K562 (cell line): Measurements from ENCODE around the gene LRCH1. TPM values are rescaled to one million over a fixed set of nuclear protein-coding genes. Genes with fewer than 3 reads are reported as not detected.

Source experiments
- ATAC-seq: fragments of 200-7000 bp; cut with Tn5 transposase; 3 replicates; pipeline ENCODE4 v1.9.1; 2020; ENCODE audit warnings: moderate library complexity
- BruUV-seq: library from RNA; stranded (reverse); fragments of 400-500 nt; replicated peaks from 2 replicates; lab custom pipeline; 2021; lab: Mats Ljungman, UMichigan
- CTCF ChIA-PET: fragments of 300-600 bp; formaldehyde crosslinking; extraction: SDS; loops from one replicate; lab custom pipeline; 2021; ENCODE audit warnings: low intra/inter-chr PET ratio; lab: Yijun Ruan, JAX
- POLR2A ChIA-PET: fragments of 300-600, 350-650 bp; sonication (Branson Sonifier 250); formaldehyde crosslinking; extraction: SDS; loops from one replicate; lab custom pipeline; 2021; ENCODE audit warnings: antibody characterized with exemption, inconsistent platforms; lab: Yijun Ruan, JAX
- DNase-seq, 4 experiments: peaks; one replicate each; pipeline versions ENCODE4 v3.0.0 to v3.0.0-alpha.2; 2011 to 2018; ENCODE audit warnings: low spot score in 3 of 4, mixed read lengths in 3 of 4; ENCODE audit errors: extremely low read depth in 1 of 4
- FAIRE-seq: peaks from 2 replicates; lab custom pipeline; 2011; peaks lifted over from hg19 to GRCh38; lab: Jason Lieb, UNC
- H2AFZ ChIP-seq: 2 replicates; pipeline ENCODE4 v1.6.0; 2011; ENCODE audit warnings: low read depth, low read length, control low read depth, inconsistent platforms
- H3K27ac ChIP-seq: fragments of 200-600 bp; 3 replicates; pipeline ENCODE4 v1.8.0; 2011; ENCODE audit warnings: low read depth, mild to moderate bottlenecking, control low read depth, inconsistent platforms, low read length, moderate library complexity, mixed read lengths; ENCODE audit errors: extremely low read depth
- H3K27me3 ChIP-seq, 2 experiments: fragments of 300-600 bp in 1 of 2; 2 replicates in 1 of 2; 3 replicates in 1 of 2; pipeline versions ENCODE4 v1.6.0 to v1.8.0; 2011; ENCODE audit warnings: inconsistent platforms in 2 of 2, low read length in 2 of 2, mild to moderate bottlenecking in 1 of 2, mixed read lengths in 1 of 2, moderate library complexity in 1 of 2; ENCODE audit not compliant: control insufficient read depth in 2 of 2, insufficient read depth in 2 of 2
- H3K36me3 ChIP-seq: fragments of 300-600 bp; 3 replicates; pipeline ENCODE4 v1.8.0; 2011; ENCODE audit warnings: mild to moderate bottlenecking, low read length, inconsistent platforms; ENCODE audit not compliant: control insufficient read depth, insufficient read depth
- H3K4me1 ChIP-seq, 2 experiments: fragments of 200-600 bp in 1 of 2; replicated peaks in 1 of 2; 2 replicates in 1 of 2; 3 replicates in 1 of 2; pipeline versions ENCODE4 v1.5.1 to v1.8.0; 2011; ENCODE audit warnings: inconsistent platforms in 2 of 2, low read length in 2 of 2, mild to moderate bottlenecking in 1 of 2, mixed read lengths in 1 of 2, moderate library complexity in 1 of 2; ENCODE audit not compliant: control insufficient read depth in 2 of 2, insufficient read depth in 2 of 2
- H3K4me2 ChIP-seq: 2 replicates; pipeline ENCODE4 v1.6.1; 2011; ENCODE audit warnings: low read length, control low read depth, inconsistent platforms, mixed read lengths; ENCODE audit not compliant: insufficient read depth
- H3K4me3 ChIP-seq: fragments of 200-600 bp; sonication (generic), shearing (Covaris generic); 2 replicates; pipeline ENCODE4 v1.5.1; 2016; ENCODE audit warnings: control low read depth, inconsistent platforms
- H3K79me2 ChIP-seq: fragments of 200-600 bp; 3 replicates; pipeline ENCODE4 v1.8.0; 2011; ENCODE audit warnings: low read length, inconsistent platforms; ENCODE audit not compliant: control insufficient read depth, insufficient read depth
- H3K9ac ChIP-seq, 2 experiments: 2 replicates each; pipeline versions ENCODE4 v1.6.0 to v1.6.1; 2011; ENCODE audit warnings: low read depth in 2 of 2, low read length in 2 of 2, control low read depth in 1 of 2, inconsistent platforms in 1 of 2, mild to moderate bottlenecking in 1 of 2, mixed read lengths in 1 of 2; ENCODE audit not compliant: insufficient read depth in 1 of 2
- H3K9me1 ChIP-seq: one replicate; pipeline ENCODE4 v1.6.0; 2011; ENCODE audit warnings: inconsistent platforms, mild to moderate bottlenecking, low read length, moderate library complexity; ENCODE audit not compliant: control insufficient read depth, insufficient read depth
- H3K9me3 ChIP-seq: replicated peaks from 2 replicates; pipeline ENCODE4 v1.5.1; 2011; ENCODE audit warnings: low read depth, low read length, inconsistent platforms; ENCODE audit not compliant: control insufficient read depth, insufficient read depth
- H4K20me1 ChIP-seq: replicated peaks from 2 replicates; pipeline ENCODE4 v1.6.1; 2011; ENCODE audit warnings: low read length, inconsistent platforms, mixed read lengths; ENCODE audit not compliant: control insufficient read depth, insufficient read depth
- CBFA2T2 ChIP-seq: fragments of 450-650 bp; conservative IDR thresholded peaks from 2 replicates; pipeline ENCODE4 v1.6.1; 2017; ENCODE audit warnings: mild to moderate bottlenecking
- CEBPB ChIP-seq: fragments of 450-650 bp; IDR thresholded peaks from 2 replicates; pipeline ENCODE4 v1.6.1; 2016; ENCODE audit warnings: missing genetic modification characterization, missing compliant biosample characterization
- CHD2 ChIP-seq: IDR thresholded peaks from 2 replicates; pipeline ENCODE4 v1.6.1; 2011; ENCODE audit warnings: low read depth, low read length
- E2F1 ChIP-seq: sonication (generic); formaldehyde crosslinking; IDR thresholded peaks from 2 replicates; pipeline ENCODE4 v1.8.1; 2023; ENCODE audit warnings: mild to moderate bottlenecking, missing genetic modification reagents, moderate library complexity
- EP300 ChIP-seq: IDR thresholded peaks from 2 replicates; pipeline ENCODE4 v1.6.1; 2012; ENCODE audit warnings: low read length, improper control_type of control experiment
- HNRNPLL ChIP-seq: fragments of 200-400 bp; formaldehyde crosslinking; IDR thresholded peaks from 2 replicates; pipeline ENCODE4 v1.6.1; 2017; ENCODE audit warnings: low read length, low read depth, mild to moderate bottlenecking; ENCODE audit not compliant: poor library complexity, severe bottlenecking
- NUFIP1 ChIP-seq: fragments of 450-650 bp; IDR thresholded peaks from 2 replicates; pipeline ENCODE4 v1.6.1; 2018; ENCODE audit not compliant: partially characterized antibody
- PML ChIP-seq: IDR thresholded peaks from 2 replicates; pipeline ENCODE4 v1.6.1; 2012; ENCODE audit warnings: low read length, inconsistent platforms
- PTRF ChIP-seq: fragments of 450-650 bp; IDR thresholded peaks from 2 replicates; pipeline ENCODE4 v1.6.1; 2016; ENCODE audit warnings: mild to moderate bottlenecking, missing genetic modification characterization, missing compliant biosample characterization
- RNF219 ChIP-seq: fragments of 250-450 bp; sonication (Bioruptor Pico); IDR thresholded peaks from 2 replicates; pipeline ENCODE4 v1.5.0; 2022; ENCODE audit warnings: mild to moderate bottlenecking
- ZC3H8 ChIP-seq: fragments of 450-650 bp; IDR thresholded peaks from 2 replicates; pipeline ENCODE4 v1.6.1; 2017
- WGBS: fragments of 100-300 bp; shearing (Covaris generic); methylation state at CpG from one replicate; pipeline ENCODE4 v1.1.6; 2016; ENCODE audit warnings: low coverage, mixed read lengths; ENCODE audit not compliant: insufficient coverage; ENCODE audit errors: missing lambda C conversion rate; 5-methylcytosine and 5-hydroxymethylcytosine counted together
- in situ Hi-C: fragments of 300-500 bp; cut with MboI; formaldehyde crosslinking; loops from 4 replicates; pipeline ENCODE4 v1.15.0; 2018; ENCODE audit warnings: inconsistent platforms, mixed read lengths
- intact Hi-C: fragments of 100-400 bp; cut with micrococcal nuclease; formaldehyde crosslinking; loops from 2 replicates; pipeline ENCODE4 v1.14.2; 2022
- polyA plus RNA-seq, 8 experiments: library from polyadenylated mRNA; depleted of rRNA in 4 of 8; stranded (reverse) in 5 of 8; unstranded in 3 of 8; fragments of >200 nt; fragmentation: Nextera tagmentation in 2 of 8; fragmentation: Illumina TruSeq in 1 of 8; extraction: Ambion mirVana in 2 of 8; extraction: Trizol in 1 of 8; gene quantifications; 2 replicates each; pipeline versions ENCODE4 v1.2.1 to v1.2.3, GENCODE V29; 2011 to 2014; ENCODE audit warnings: inconsistent platforms in 1 of 8, missing spikeins in 1 of 8
- total RNA-seq, 7 experiments: library from RNA; depleted of rRNA in 6 of 7; stranded (reverse); fragments of >200 nt in 6 of 7; fragmentation: Illumina TruSeq in 2 of 7; extraction: Trizol in 2 of 7; gene quantifications; 2 replicates each; pipeline versions ENCODE4 v1.2.1 to v1.2.3, GENCODE V29; 2011 to 2021; ENCODE audit warnings: low replicate concordance in 1 of 7
- TF ChIP-seq, protein P1 (sequence below): fragments of 450-650 bp; formaldehyde crosslinking; IDR thresholded peaks from 2 replicates; pipeline ENCODE4 v1.4.0; 2022; ENCODE audit warnings: mild to moderate bottlenecking, moderate library complexity

LRCH1 gene
- total and polyA plus RNA-seq, 9 of the 15 experiments (the other 6 are each of a cell fraction or from before 2014, with no cell fraction given), result 1.1 to 6.8 (median 3.7) TPM

GRCh38 chr13:46523972-46524752, 28.8 kb upstream of the LRCH1 start (continued):
- TF ChIP-seq RNF219 (CRISPR knock-in tag) (no peak), HNRNPLL (no peak)

- no peaks in the 10 kb centered on the region for H3K79me2 ChIP-seq
- H3K27me3 ChIP-seq, result peaks cover under 1 to 10% of the 10 kb centered on the region in 2 experiments; a peak in 1 of 5 replicates
- H3K36me3 ChIP-seq, result no peaks in the 10 kb centered on the region
- H3K9me3 ChIP-seq, result no peaks in the 10 kb centered on the region
- FAIRE-seq, result no peak
- no peaks in the 10 kb centered on the region for H4K20me1 ChIP-seq
- H3K4me2 ChIP-seq, result no peak overlapping the region
- no peaks in the 10 kb centered on the region for H3K9me1 ChIP-seq
- 5% methylated on average over 6 of the region's 7 CpGs for WGBS
- no TSS peak for BruUV-seq
- no peak overlapping the region for H3K4me3 ChIP-seq
- in situ Hi-C loops, result no loop called here
- intact Hi-C loops, result no loop called here
- DNase-seq, result no peak
- ChIA-PET POLR2A (no interaction called here), CTCF (no interaction called here)
- no peak overlapping the region for H3K9ac ChIP-seq
- H2AFZ ChIP-seq, result no peak overlapping the region
- no peak for ATAC-seq
- TF ChIP-seq CBFA2T2 (no peak), CHD2 (no peak), NUFIP1 (no peak), E2F1 (no peak), EP300 (no peak), ZC3H8 (no peak), PML (no peak), CEBPB (tag) (no peak), PTRF (tag) (no peak)
- TF ChIP-seq, protein P1, sequence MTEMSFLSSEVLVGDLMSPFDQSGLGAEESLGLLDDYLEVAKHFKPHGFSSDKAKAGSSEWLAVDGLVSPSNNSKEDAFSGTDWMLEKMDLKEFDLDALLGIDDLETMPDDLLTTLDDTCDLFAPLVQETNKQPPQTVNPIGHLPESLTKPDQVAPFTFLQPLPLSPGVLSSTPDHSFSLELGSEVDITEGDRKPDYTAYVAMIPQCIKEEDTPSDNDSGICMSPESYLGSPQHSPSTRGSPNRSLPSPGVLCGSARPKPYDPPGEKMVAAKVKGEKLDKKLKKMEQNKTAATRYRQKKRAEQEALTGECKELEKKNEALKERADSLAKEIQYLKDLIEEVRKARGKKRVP, result no peak
- no peak overlapping the region for H3K27ac ChIP-seq
- no peaks in the 10 kb centered on the region for H3K4me1 ChIP-seq
Measured at GRCh38 chr13:46526100-46526735, 26.8 kb upstream of the LRCH1 start.
